Kidney epithelial cell (primary cell): ENCODE results near the gene QPCT. TPM values are rescaled to one million over a fixed set of nuclear protein-coding genes. Genes with fewer than 3 reads are reported as not detected.

Source experiments
- DNase-seq: peaks from one replicate; pipeline ENCODE4 v3.0.0-alpha.2; 2010; ENCODE audit warnings: low read depth
- H3K27me3 ChIP-seq: 2 replicates; pipeline ENCODE4 v1.6.0; 2011; ENCODE audit warnings: low read length; ENCODE audit not compliant: control insufficient read depth, insufficient read depth
- H3K36me3 ChIP-seq: 2 replicates; pipeline ENCODE4 v1.5.1; 2011; ENCODE audit warnings: low read length; ENCODE audit not compliant: control insufficient read depth, insufficient read depth
- H3K4me3 ChIP-seq: 2 replicates; pipeline ENCODE4 v1.5.1; 2011; ENCODE audit warnings: low read depth, mild to moderate bottlenecking, control low read depth, low read length
- total RNA-seq: library from RNA; depleted of rRNA; stranded (reverse); fragments of >200 nt; gene quantifications from 2 replicates; pipeline ENCODE4 v1.2.3, GENCODE V29; 2015
- TF ChIP-seq, protein P1 (sequence below): IDR thresholded peaks from 2 replicates; pipeline ENCODE4 v1.5.1; 2011; ENCODE audit warnings: mild to moderate bottlenecking, moderate library complexity, low read length, control low read depth, inconsistent platforms; ENCODE audit not compliant: insufficient read depth, poor library complexity, severe bottlenecking

QPCT gene
- total RNA-seq, 1 donor from 2014 or later = 35.4 TPM

GRCh38 chr2:37323176-37323780, 21.2 kb upstream of the QPCT start:
- H3K36me3 ChIP-seq = no peaks in the 10 kb centered on the region
- no peak for DNase-seq
- TF ChIP-seq, protein P1, sequence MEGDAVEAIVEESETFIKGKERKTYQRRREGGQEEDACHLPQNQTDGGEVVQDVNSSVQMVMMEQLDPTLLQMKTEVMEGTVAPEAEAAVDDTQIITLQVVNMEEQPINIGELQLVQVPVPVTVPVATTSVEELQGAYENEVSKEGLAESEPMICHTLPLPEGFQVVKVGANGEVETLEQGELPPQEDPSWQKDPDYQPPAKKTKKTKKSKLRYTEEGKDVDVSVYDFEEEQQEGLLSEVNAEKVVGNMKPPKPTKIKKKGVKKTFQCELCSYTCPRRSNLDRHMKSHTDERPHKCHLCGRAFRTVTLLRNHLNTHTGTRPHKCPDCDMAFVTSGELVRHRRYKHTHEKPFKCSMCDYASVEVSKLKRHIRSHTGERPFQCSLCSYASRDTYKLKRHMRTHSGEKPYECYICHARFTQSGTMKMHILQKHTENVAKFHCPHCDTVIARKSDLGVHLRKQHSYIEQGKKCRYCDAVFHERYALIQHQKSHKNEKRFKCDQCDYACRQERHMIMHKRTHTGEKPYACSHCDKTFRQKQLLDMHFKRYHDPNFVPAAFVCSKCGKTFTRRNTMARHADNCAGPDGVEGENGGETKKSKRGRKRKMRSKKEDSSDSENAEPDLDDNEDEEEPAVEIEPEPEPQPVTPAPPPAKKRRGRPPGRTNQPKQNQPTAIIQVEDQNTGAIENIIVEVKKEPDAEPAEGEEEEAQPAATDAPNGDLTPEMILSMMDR = no peak
- no peaks in the 10 kb centered on the region for H3K27me3 ChIP-seq
- H3K4me3 ChIP-seq = peak overlapping the region; percentile 75

DNA sequence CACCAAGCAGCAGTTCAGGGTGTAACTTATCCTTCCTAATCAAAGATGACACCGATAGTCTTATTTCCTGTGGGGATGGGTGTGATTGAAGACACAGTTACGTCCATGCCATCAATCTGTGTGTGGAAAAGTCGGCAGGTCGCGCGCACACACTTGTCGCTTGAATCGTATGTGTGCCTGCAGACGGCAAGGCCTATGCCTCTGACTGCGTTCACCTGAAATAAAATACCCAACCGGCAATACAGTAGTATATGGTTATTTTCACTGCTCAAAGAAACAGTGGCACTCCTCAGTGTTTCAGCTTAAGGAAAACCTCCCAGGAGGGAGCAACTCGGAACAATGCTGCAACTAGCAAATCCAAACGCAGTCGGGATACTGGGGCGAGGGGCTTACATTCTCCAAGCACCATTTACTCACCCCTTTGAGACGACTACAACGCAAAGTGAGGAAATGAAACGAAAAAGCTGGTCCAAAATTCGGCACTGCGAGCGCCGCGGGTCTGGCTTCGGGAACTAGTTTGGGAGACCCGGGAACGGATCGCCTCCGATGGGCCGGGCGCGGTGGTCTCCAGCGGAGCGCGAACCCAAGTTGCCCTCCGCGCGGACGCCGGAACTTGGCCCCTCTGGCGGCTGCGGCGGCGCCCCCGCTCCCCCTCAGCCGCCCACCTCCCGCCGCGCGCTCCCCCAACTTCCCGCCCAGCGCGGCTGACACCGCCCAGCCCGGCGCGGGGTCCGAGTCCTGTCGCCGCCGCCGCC, 20.5 kb upstream of the QPCT start:
- Histone ChIP-seq H3K36me3 (no peaks in the 10 kb centered on the region), H3K27me3 (no peaks in the 10 kb centered on the region), H3K4me3 (peak overlapping the region; percentile 75)
- DNase-seq = no peak
- TF ChIP-seq, protein P1 = no peak

GRCh38 chr2:37324536-37324785, 20.0 kb upstream of the QPCT start:
- no peak for DNase-seq
- Histone ChIP-seq H3K27me3 (no peaks in the 10 kb centered on the region), H3K36me3 (no peaks in the 10 kb centered on the region), H3K4me3 (peak overlapping the region; percentile 75)
- TF ChIP-seq, protein P1 = no peak

DNA sequence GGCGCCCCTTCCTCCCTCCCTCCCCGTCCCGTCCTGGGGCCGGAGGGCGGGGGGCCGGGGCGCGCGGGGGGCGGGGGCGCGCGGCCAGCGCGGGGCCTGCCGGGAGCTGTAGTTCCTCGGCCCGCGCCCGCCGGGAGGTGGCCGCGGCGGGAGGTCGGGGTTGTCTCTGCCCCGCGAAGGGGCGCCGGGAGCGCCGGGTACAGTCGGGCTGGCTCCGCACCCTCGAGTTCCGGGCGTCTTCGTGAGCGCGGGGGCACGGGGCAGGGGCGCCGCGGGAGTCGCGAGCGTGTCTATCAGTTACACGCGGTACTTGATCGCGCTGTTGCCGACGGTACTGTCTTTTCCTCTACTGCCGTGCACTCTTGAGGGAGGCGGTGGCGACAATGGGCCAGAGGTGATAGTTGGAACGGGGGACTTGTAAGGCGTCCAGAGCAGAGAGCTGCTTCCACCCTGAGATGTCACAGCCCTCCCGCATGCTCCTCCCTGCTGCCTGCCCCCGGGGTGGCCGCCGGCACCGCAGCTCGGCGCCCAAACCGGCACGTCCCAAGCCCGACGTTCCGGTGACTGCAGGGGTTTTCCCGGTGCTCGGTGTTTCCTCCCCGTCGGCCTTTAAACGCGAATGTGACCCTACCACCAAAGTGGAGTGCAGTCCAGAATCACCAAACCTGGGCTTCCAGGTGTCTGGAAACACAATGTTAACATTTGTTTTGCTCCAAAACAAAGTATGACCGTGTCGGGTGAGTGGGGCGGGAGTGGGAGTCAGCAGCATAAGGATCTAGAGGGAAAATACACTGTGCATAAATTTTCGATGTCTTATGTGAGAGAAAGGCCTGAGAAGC, 19.4 kb upstream of the QPCT start, which contains the start of gene PRKD3:
PRKD3 (minus strand) TSS at position 48 of the 839 bp plus-strand sequence. CDS start 8,309 bp downstream, outside the sequence.
- DNase-seq = no peak
- H3K36me3 ChIP-seq = no peaks in the 10 kb centered on the region
- peak within 1 kb of the TSS; percentile 75 for H3K4me3 ChIP-seq
- TF ChIP-seq, protein P1 = no peak
- no peaks in the 10 kb centered on the region for H3K27me3 ChIP-seq

GRCh38 chr2:37325625-37326071, 18.8 kb upstream of the QPCT start:
- H3K36me3 ChIP-seq = no peaks in the 10 kb centered on the region
- H3K27me3 ChIP-seq = no peaks in the 10 kb centered on the region
- peak overlapping the region; percentile 75 for H3K4me3 ChIP-seq
- TF ChIP-seq, protein P1 = no peak
- DNase-seq = no peak
